DLD1 (cell line): ENCODE measurements around the gene PRLH.

Experiments
- in situ Hi-C: cut with HindIII; loops from 2 replicates; pipeline ENCODE4 v1.10.0; 2017; ENCODE audit warnings: low sequenced_read_pairs

PRLH gene

GRCh38 chr2:237566401-237567235 lies at the start of gene PRLH:
PRLH (plus strand) TSS chr2:237566574; CDS start chr2:237566574, 0 bp downstream.
- in situ Hi-C loops = no loop called here

- in situ Hi-C loops = no loop called here
These were observed 49.2 kb upstream of the PRLH start for GRCh38 chr2:237517163-237517562.

GRCh38 chr2:237517990-237518389 lies 48.4 kb upstream of the PRLH start:
- in situ Hi-C loops = no loop called here

GRCh38 chr2:237519506-237520245 lies 46.7 kb upstream of the PRLH start:
- in situ Hi-C loops = no loop called here

- in situ Hi-C loops = no loop called here
These were observed 46.1 kb upstream of the PRLH start for GRCh38 chr2:237520290-237520689.

GRCh38 chr2:237524631-237525030 lies 41.7 kb upstream of the PRLH start:
- in situ Hi-C loops = no loop called here

- in situ Hi-C loops = no loop called here
These were observed 40.7 kb upstream of the PRLH start for GRCh38 chr2:237525559-237526157.

GRCh38 chr2:237527233-237527632 lies 39.1 kb upstream of the PRLH start:
- in situ Hi-C loops = no loop called here

GRCh38 chr2:237527766-237528165 lies 38.6 kb upstream of the PRLH start:
- in situ Hi-C loops = no loop called here

- in situ Hi-C loops = no loop called here
These were observed 36.6 kb upstream of the PRLH start for GRCh38 chr2:237529452-237530402.

GRCh38 chr2:237530472-237531433 lies 35.6 kb upstream of the PRLH start:
- in situ Hi-C loops = no loop called here

GRCh38 chr2:237532160-237532559 lies 34.2 kb upstream of the PRLH start:
- in situ Hi-C loops = no loop called here

GRCh38 chr2:237533668-237534161 lies 32.7 kb upstream of the PRLH start:
- in situ Hi-C loops = no loop called here

- in situ Hi-C loops = no loop called here
These were observed 32.0 kb upstream of the PRLH start for GRCh38 chr2:237534380-237534779.

GRCh38 chr2:237535385-237536082 lies 30.8 kb upstream of the PRLH start:
- in situ Hi-C loops = no loop called here

GRCh38 chr2:237536083-237536415 lies 30.3 kb upstream of the PRLH start:
- in situ Hi-C loops = no loop called here

GRCh38 chr2:237536617-237537016 lies 29.8 kb upstream of the PRLH start:
- in situ Hi-C loops = no loop called here

GRCh38 chr2:237538001-237538720 lies 28.2 kb upstream of the PRLH start:
- in situ Hi-C loops = no loop called here
